ENCODE data around the gene PPARGC1A.

GRCh38 chr4:23885943-23886590, 3.8 kb downstream of the PPARGC1A start:
- no peak for TF ChIP-seq CTCF (IDR thresholded peaks at IDR 0.05)
- no peak for TF ChIP-seq POLR2A (IDR thresholded peaks at IDR 0.05)

All from esophagus squamous epithelium (tissue), 4 donors.